Stimulated activated naive B cell treated with anti-CD40 and anti-IgM and Interleukin-4, amounts not matched to agents 10 μg/mL and 1 μg/mL and 100 μg/mL, for 72 hours (primary cell): ENCODE data around the gene TTYH2.
"Not testable (repeated sequence)": the region's sequence is repeated elsewhere in the genome, so short reads cannot be mapped to it uniquely, and the experiment has no call there.

Experiments
- ATAC-seq, 2 donors: fragments of 150-1000 bp; cut with Tn5 transposase; replicated peaks; 2 replicates each; pipeline ENCODE4 v1.10.0; 2021; ENCODE audit warnings: moderate library complexity in 1 of 2
- DNase-seq: peaks from one replicate; pipeline ENCODE4 v3.0.0; 2021
- H3K27ac Mint-ChIP-seq: one replicate; pipeline ENCODE4 v1.8.0; 2022; ENCODE audit warnings: mild to moderate bottlenecking, mixed read lengths
- H3K27me3 Mint-ChIP-seq, 2 donors: one replicate each; pipeline ENCODE4 v1.8.0; 2022; ENCODE audit warnings: mixed read lengths in 2 of 2
- H3K36me3 Mint-ChIP-seq, 2 donors: one replicate each; pipeline ENCODE4 v1.8.0; 2022; ENCODE audit warnings: mixed read lengths in 2 of 2, mild to moderate bottlenecking in 1 of 2
- H3K4me1 Mint-ChIP-seq, 2 donors: one replicate each; pipeline ENCODE4 v1.8.0; 2022; ENCODE audit warnings: mixed read lengths in 2 of 2, mild to moderate bottlenecking in 1 of 2
- H3K4me3 Mint-ChIP-seq, 2 donors: one replicate each; pipeline ENCODE4 v1.8.0; 2022; ENCODE audit warnings: mild to moderate bottlenecking in 2 of 2, mixed read lengths in 2 of 2, moderate library complexity in 1 of 2
- H3K9me3 Mint-ChIP-seq, 2 donors: one replicate each; pipeline ENCODE4 v1.8.0; 2022; ENCODE audit warnings: mixed read lengths in 2 of 2, mild to moderate bottlenecking in 1 of 2

Gene TTYH2

DNA sequence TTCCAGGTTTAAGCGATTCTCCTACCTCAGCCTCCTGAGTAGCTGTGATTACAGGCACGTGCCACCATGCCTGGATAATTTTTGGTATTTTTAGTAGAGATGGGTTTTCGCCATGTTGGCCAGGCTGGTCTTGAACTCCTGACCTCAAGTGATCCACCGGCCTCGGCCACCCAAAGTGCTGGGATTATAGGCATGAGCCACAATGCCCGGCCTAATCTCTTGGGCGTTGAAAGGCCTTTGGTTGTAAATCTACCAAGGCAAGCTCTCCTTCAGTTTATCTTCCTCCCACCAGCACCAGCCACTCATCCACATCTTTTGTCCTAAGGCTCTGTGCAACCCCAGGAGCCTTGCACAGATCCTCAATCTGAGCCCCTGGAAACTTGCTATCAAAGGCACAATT lies 66.2 kb downstream of the TTYH2 start:
- DNase-seq, H3K36me3 Mint-ChIP-seq, H3K9me3 Mint-ChIP-seq, H3K4me3 Mint-ChIP-seq, ATAC-seq: not testable (repeated sequence)
- Mint-ChIP-seq H3K4me1 (peaks cover 27 to 59% of the 10 kb centered on the region in 2 donors), H3K27ac (peak overlapping the region; percentile 81), H3K27me3 (peaks cover 17% of the 10 kb centered on the region in 2 donors)

GRCh38 chr17:74280093-74280513 lies 66.7 kb downstream of the TTYH2 start:
- no peaks in the 10 kb centered on the region for H3K9me3 Mint-ChIP-seq
- H3K27me3 Mint-ChIP-seq: peaks cover 12 to 20% of the 10 kb centered on the region in 2 donors
- H3K36me3 Mint-ChIP-seq: no peaks in the 10 kb centered on the region
- H3K4me1 Mint-ChIP-seq: peaks cover 27 to 59% of the 10 kb centered on the region in 2 donors
- no peak overlapping the region for H3K4me3 Mint-ChIP-seq
- DNase-seq: peak; percentile 59
- peak overlapping the region; percentile 81 for H3K27ac Mint-ChIP-seq
- peak; percentile 69 to 73 for ATAC-seq

DNA sequence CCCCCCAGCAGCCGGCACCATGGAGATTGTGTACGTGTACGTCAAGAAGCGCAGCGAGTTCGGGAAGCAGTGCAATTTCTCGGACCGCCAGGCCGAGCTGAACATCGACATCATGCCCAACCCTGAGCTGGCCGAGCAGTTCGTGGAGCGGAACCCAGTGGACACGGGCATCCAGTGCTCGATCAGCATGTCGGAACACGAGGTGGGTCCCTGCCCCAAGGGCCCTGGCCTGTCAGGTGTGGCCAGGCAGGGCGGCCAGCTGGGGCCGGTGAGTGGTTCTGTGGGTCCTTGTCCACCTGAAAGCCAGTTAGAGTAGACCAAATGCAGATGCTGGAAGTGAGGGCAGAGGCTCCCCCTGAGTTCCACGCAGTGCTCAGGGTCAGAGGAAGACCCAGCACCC lies 68.4 kb downstream of the TTYH2 start:
- ATAC-seq: no peak

DNA sequence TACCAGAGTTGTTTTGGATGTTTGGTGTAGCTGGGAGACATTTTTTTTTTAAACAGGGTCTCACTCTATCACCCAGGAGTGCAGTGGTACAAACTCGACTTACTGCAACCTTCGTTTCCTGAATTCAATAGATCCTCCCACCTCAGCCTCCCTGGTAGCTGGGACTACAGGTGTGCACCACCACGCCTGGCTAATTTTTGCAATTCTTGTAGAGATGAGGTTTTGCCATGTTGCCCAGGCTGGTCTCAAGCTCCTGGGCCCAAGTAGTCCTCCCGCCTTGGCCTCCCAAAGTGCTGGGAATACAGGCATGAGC lies 68.9 kb downstream of the TTYH2 start:
- DNase-seq, ATAC-seq, H3K36me3 Mint-ChIP-seq, H3K4me3 Mint-ChIP-seq, H3K9me3 Mint-ChIP-seq: not testable (repeated sequence)
- peaks cover 0 to 11% of the 10 kb centered on the region in 2 donors for H3K27me3 Mint-ChIP-seq
- H3K27ac Mint-ChIP-seq: peak overlapping the region; percentile 93
- peaks cover 25 to 43% of the 10 kb centered on the region in 2 donors for H3K4me1 Mint-ChIP-seq

More for the DNA sequence above, 68.4 kb downstream of the TTYH2 start:
- Mint-ChIP-seq H3K4me3 (no peak overlapping the region), H3K27me3 (peaks cover under 1 to 11% of the 10 kb centered on the region in 2 donors), H3K4me1 (peaks cover 22 to 45% of the 10 kb centered on the region in 2 donors), H3K9me3 (no peaks in the 10 kb centered on the region), H3K27ac (peak overlapping the region; percentile 93), H3K36me3 (no peaks in the 10 kb centered on the region)
- DNase-seq: no peak

- peaks cover 25 to 43% of the 10 kb centered on the region in 2 donors for H3K4me1 Mint-ChIP-seq
- H3K9me3 Mint-ChIP-seq: no peaks in the 10 kb centered on the region
- H3K27ac Mint-ChIP-seq: peak overlapping the region; percentile 93
- no peaks in the 10 kb centered on the region for H3K36me3 Mint-ChIP-seq
- peak; percentile 77 to 80 for ATAC-seq
- peaks cover 0 to 11% of the 10 kb centered on the region in 2 donors for H3K27me3 Mint-ChIP-seq
- H3K4me3 Mint-ChIP-seq: peak overlapping the region; percentile 10 to 69
- peak; percentile 77 for DNase-seq
Measured at GRCh38 chr17:74282587-74283370, 69.4 kb downstream of the TTYH2 start.

DNA sequence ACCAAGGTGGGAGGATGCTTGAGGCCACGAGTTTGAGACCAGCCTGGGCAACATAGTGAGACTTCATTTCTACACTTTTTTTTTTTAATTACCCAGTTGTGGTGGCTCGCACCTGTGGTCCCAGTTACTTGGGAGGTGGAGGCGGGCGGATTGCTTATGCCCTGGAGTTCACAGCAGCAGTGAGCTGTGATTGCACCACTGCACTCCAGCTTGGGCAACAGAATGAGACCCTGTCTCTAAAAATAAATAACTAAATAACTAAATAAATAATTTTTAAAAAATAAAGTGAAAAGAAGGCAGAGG lies 70.0 kb downstream of the TTYH2 start:
- Mint-ChIP-seq H3K36me3 (no peaks in the 10 kb centered on the region), H3K27ac (peak overlapping the region; percentile 93), H3K27me3 (peaks cover 1 to 11% of the 10 kb centered on the region in 2 donors), H3K4me1 (peaks cover 26 to 44% of the 10 kb centered on the region in 2 donors), H3K9me3 (no peaks in the 10 kb centered on the region), H3K4me3 (no peak overlapping the region)
- ATAC-seq (no peak), DNase-seq (no peak)

- H3K9me3 Mint-ChIP-seq: no peaks in the 10 kb centered on the region
- DNase-seq (no peak), ATAC-seq (no peak)
- H3K27me3 Mint-ChIP-seq: peaks cover 3 to 11% of the 10 kb centered on the region in 2 donors
- H3K4me3 Mint-ChIP-seq: no peak overlapping the region
- no peaks in the 10 kb centered on the region for H3K36me3 Mint-ChIP-seq
- peaks cover 27 to 43% of the 10 kb centered on the region in 2 donors for H3K4me1 Mint-ChIP-seq
- H3K27ac Mint-ChIP-seq: no peak overlapping the region
Measured at GRCh38 chr17:74287031-74287602, 73.7 kb downstream of the TTYH2 start.

GRCh38 chr17:74288785-74289184 lies 75.4 kb downstream of the TTYH2 start:
- H3K27ac Mint-ChIP-seq: peak overlapping the region; percentile 85
- peaks cover 21 to 30% of the 10 kb centered on the region in 2 donors for H3K4me1 Mint-ChIP-seq
- no peaks in the 10 kb centered on the region for H3K36me3 Mint-ChIP-seq
- no peak for DNase-seq
- H3K9me3 Mint-ChIP-seq: no peaks in the 10 kb centered on the region
- no peak overlapping the region for H3K4me3 Mint-ChIP-seq
- peak; percentile 72 to 90 for ATAC-seq
- peaks cover 7 to 11% of the 10 kb centered on the region in 2 donors for H3K27me3 Mint-ChIP-seq

DNA sequence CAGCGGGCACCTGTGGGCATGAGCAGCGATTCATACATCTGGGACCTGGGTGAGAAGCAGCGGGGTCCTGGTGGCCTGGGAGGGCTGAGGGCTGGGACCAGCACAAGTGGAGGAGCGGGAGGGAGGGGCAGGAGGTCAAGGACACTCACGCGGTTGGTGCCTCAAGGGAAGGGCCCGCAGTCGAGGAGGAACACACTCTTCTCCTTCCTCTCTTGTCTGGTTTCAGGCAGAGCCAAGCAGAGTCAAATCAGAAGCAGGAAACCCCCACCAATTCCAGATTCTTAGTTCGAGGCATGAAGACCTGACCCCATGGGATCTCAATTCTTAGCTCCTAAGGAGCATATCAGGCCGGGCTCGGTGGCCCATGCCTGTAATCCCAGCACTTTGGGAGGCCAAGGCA lies 76.3 kb downstream of the TTYH2 start:
- Mint-ChIP-seq H3K9me3 (peaks cover under 1 to 1% of the 10 kb centered on the region in 2 donors), H3K36me3 (peaks cover 0 to under 1% of the 10 kb centered on the region in 2 donors), H3K4me3 (no peak overlapping the region), H3K27me3 (peaks cover 9% of the 10 kb centered on the region in 2 donors), H3K4me1 (peaks cover 21 to 26% of the 10 kb centered on the region in 2 donors), H3K27ac (peak overlapping the region; percentile 85)
- no peak for DNase-seq
- peak; percentile 37 to 56 for ATAC-seq

- no peak for ATAC-seq
- no peak overlapping the region for H3K27ac Mint-ChIP-seq
- no peak overlapping the region for H3K4me3 Mint-ChIP-seq
- DNase-seq: no peak
- H3K9me3 Mint-ChIP-seq: peaks cover 2 to 4% of the 10 kb centered on the region in 2 donors
- peaks cover 5 to 11% of the 10 kb centered on the region in 2 donors for H3K27me3 Mint-ChIP-seq
- H3K4me1 Mint-ChIP-seq: peaks cover 16 to 20% of the 10 kb centered on the region in 2 donors
- H3K36me3 Mint-ChIP-seq: peaks cover 0 to 2% of the 10 kb centered on the region in 2 donors
Measured at GRCh38 chr17:74290340-74290739, 77.0 kb downstream of the TTYH2 start.

GRCh38 chr17:74292495-74292894 lies 79.1 kb downstream of the TTYH2 start:
- DNase-seq: no peak
- Mint-ChIP-seq H3K9me3 (peaks cover 2 to 4% of the 10 kb centered on the region in 2 donors), H3K27me3 (peaks cover 2 to 17% of the 10 kb centered on the region in 2 donors), H3K4me1 (peaks cover 12 to 20% of the 10 kb centered on the region in 2 donors), H3K36me3 (peaks cover 0 to 3% of the 10 kb centered on the region in 2 donors), H3K4me3 (no peak overlapping the region), H3K27ac (no peak overlapping the region)
- ATAC-seq: no peak

GRCh38 chr17:74295625-74296547 lies 82.5 kb downstream of the TTYH2 start:
- ATAC-seq (no peak), DNase-seq (no peak)
- Mint-ChIP-seq H3K36me3 (peaks cover 3 to 4% of the 10 kb centered on the region in 2 donors), H3K27me3 (peaks cover 24 to 34% of the 10 kb centered on the region in 2 donors), H3K27ac (no peak overlapping the region), H3K9me3 (peaks cover 2 to 4% of the 10 kb centered on the region in 2 donors), H3K4me3 (no peak overlapping the region), H3K4me1 (peaks cover 0 to 5% of the 10 kb centered on the region in 2 donors)

DNA sequence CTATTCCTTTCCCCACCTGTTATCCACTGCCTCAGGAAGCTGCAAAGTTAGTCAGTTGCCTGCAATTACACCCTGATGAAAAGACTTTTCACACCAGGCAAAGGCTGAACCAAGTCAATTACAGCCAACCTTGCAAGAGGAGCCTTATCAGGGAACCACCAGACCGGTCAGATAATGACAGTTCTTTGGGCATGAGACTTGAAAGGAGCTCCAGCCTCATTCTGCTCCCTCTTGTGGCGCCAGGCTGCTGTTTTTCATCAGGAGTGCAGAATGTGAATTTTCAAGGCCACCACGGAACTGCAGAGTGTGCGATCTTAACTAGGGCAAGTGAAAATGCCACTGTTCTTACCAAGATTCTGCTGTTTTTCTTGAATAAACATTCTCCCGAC lies 83.2 kb downstream of the TTYH2 start:
- no peak overlapping the region for H3K4me3 Mint-ChIP-seq
- H3K9me3 Mint-ChIP-seq: peaks cover 2 to 4% of the 10 kb centered on the region in 2 donors
- peaks cover 0 to 5% of the 10 kb centered on the region in 2 donors for H3K4me1 Mint-ChIP-seq
- peaks cover 31 to 34% of the 10 kb centered on the region in 2 donors for H3K27me3 Mint-ChIP-seq
- peak; percentile 55 to 59 for ATAC-seq
- H3K27ac Mint-ChIP-seq: no peak overlapping the region
- no peak for DNase-seq
- peaks cover 3 to 4% of the 10 kb centered on the region in 2 donors for H3K36me3 Mint-ChIP-seq

DNA sequence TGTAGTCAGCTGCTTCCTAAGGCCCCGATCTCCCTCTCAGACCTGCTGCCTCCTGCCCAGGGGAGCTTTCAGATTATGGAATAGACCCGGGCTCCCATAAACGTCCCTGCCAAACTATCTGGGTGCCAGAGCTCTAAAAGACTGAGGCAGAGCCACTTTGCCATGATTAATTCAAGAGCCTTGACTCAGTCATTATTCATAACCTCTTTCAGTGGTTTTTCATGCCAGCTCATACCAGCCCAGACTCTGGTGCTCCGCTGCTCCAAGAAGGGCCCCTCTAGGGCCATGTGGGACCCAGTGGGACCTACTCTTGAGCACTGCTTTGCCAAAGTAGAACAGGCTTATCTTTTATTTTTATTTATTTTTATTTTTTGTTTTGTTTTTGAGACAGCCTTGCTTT lies 84.6 kb downstream of the TTYH2 start:
- Mint-ChIP-seq H3K4me1 (peaks cover 0 to 5% of the 10 kb centered on the region in 2 donors), H3K36me3 (peaks cover 3 to 4% of the 10 kb centered on the region in 2 donors), H3K4me3 (no peak overlapping the region), H3K27me3 (peaks cover 32 to 34% of the 10 kb centered on the region in 2 donors), H3K9me3 (peaks cover 2 to 4% of the 10 kb centered on the region in 2 donors), H3K27ac (no peak overlapping the region)
- DNase-seq (no peak), ATAC-seq (peak; percentile 40 to 62)
